ENCODE measurements around the gene SPINK2. TPM values are rescaled to one million over a fixed set of nuclear protein-coding genes. Genes with fewer than 3 reads are reported as not detected.

Gene SPINK2
- total and polyA plus RNA-seq, 2 of the 8 experiments (the other 6 are each of a cell fraction or from before 2014, with no cell fraction given): 0.89 to 1.4 TPM

- TF ChIP-seq GABPA (IDR thresholded peaks at IDR 0.05; ENCODE audit: borderline replicate concordance, insufficient read depth, low read length) (no peak), YY1 (IDR thresholded peaks at IDR 0.05; ENCODE audit: low read depth, low read length) (no peak), ATF3 (IDR thresholded peaks at IDR 0.05; ENCODE audit: insufficient read depth, low read depth, low read length) (no peak)
Measured at GRCh38 chr4:56803471-56803870, 18.0 kb downstream of the SPINK2 start (continued).

All from H1 (cell line).